GM12878 (cell line): ENCODE measurements around the gene SLC34A3. TPM values are rescaled to one million over a fixed set of nuclear protein-coding genes. Genes with fewer than 3 reads are reported as not detected.

ENCODE experiments used
- ATAC-seq: fragments of 200-7000 bp; cut with Tn5 transposase; 3 replicates; pipeline ENCODE4 v1.9.1; 2020; ENCODE audit warnings: mild to moderate bottlenecking, moderate library complexity
- BruUV-seq: library from RNA; stranded (reverse); fragments of 400-500 nt; replicated peaks from 2 replicates; lab custom pipeline; 2021; lab: Mats Ljungman, UMichigan
- CTCF ChIA-PET: fragments of 300-600 bp; sonication (Branson Sonifier 250); formaldehyde crosslinking; extraction: SDS; loops from one replicate; lab custom pipeline; 2021; ENCODE audit warnings: inconsistent platforms; lab: Yijun Ruan, JAX
- POLR2A ChIA-PET: fragments of 350-600 bp; formaldehyde crosslinking; extraction: SDS; loops from one replicate; lab custom pipeline; 2021; ENCODE audit warnings: inconsistent platforms; lab: Charles Lee
- RAD21 ChIA-PET: fragments of 300-600 bp; sonication (Branson Sonifier 250); formaldehyde crosslinking; loops from one replicate; lab custom pipeline; 2023; ENCODE audit warnings: antibody characterized with exemption; ENCODE audit not compliant: unreplicated experiment; lab: Charles Lee
- SMC1A ChIA-PET: fragments of 300-600 bp; sonication (Branson Sonifier 250); formaldehyde crosslinking; loops from one replicate; lab custom pipeline; 2023; ENCODE audit not compliant: unreplicated experiment, uncharacterized antibody; lab: Charles Lee
- DNase-seq: peaks from one replicate; pipeline ENCODE4 v3.0.0-alpha.2; 2011; ENCODE audit warnings: low read depth, low spot score
- FAIRE-seq: peaks from 3 replicates; lab custom pipeline; 2011; peaks lifted over from hg19 to GRCh38; lab: Jason Lieb, UNC
- H2AFZ ChIP-seq: 2 replicates; pipeline ENCODE4 v1.6.0; 2011; ENCODE audit warnings: low read depth, low read length, control low read depth; ENCODE audit not compliant: control insufficient read depth
- H3K27ac ChIP-seq: 2 replicates; pipeline ENCODE4 v1.5.1; 2011; ENCODE audit warnings: control low read depth; ENCODE audit not compliant: control insufficient read depth, insufficient read depth
- H3K27me3 ChIP-seq, 2 experiments: replicated peaks in 1 of 2; 2 replicates each; pipeline versions ENCODE4 v1.6.0 to v1.6.1; 2011; ENCODE audit warnings: low read length in 1 of 2; ENCODE audit not compliant: control insufficient read depth in 2 of 2, insufficient read depth in 2 of 2
- H3K36me3 ChIP-seq, 2 experiments: 2 replicates each; pipeline ENCODE4 v1.5.1; 2011; ENCODE audit warnings: low read length in 1 of 2; ENCODE audit not compliant: control insufficient read depth in 2 of 2, insufficient read depth in 2 of 2
- H3K4me1 ChIP-seq: 2 replicates; pipeline ENCODE4 v1.6.1; 2011; ENCODE audit warnings: mild to moderate bottlenecking, low read length, moderate library complexity, mixed read lengths; ENCODE audit not compliant: control insufficient read depth, insufficient read depth
- H3K4me2 ChIP-seq: 2 replicates; pipeline ENCODE4 v1.6.0; 2011; ENCODE audit warnings: control low read depth; ENCODE audit not compliant: control insufficient read depth, insufficient read depth
- H3K4me3 ChIP-seq: fragments of 200-600 bp; sonication (generic); 2 replicates; pipeline ENCODE4 v1.5.1; 2016
- H3K79me2 ChIP-seq: 2 replicates; pipeline ENCODE4 v1.6.0; 2011; ENCODE audit warnings: low read length; ENCODE audit not compliant: control insufficient read depth, insufficient read depth
- H3K9ac ChIP-seq: 2 replicates; pipeline ENCODE4 v1.8.0; 2011; ENCODE audit warnings: low read length, control low read depth, mixed read lengths; ENCODE audit not compliant: control insufficient read depth, insufficient read depth
- H3K9me3 ChIP-seq: replicated peaks from 3 replicates; pipeline ENCODE4 v1.5.1; 2011; ENCODE audit warnings: mild to moderate bottlenecking, low read length; ENCODE audit not compliant: control insufficient read depth, insufficient read depth
- H4K20me1 ChIP-seq: 2 replicates; pipeline ENCODE4 v1.6.0; 2011; ENCODE audit not compliant: control insufficient read depth, insufficient read depth
- ATF3 ChIP-seq: IDR thresholded peaks from 2 replicates; pipeline ENCODE4 v1.6.1; 2011; ENCODE audit warnings: low read depth, mild to moderate bottlenecking, low read length, moderate library complexity, borderline replicate concordance; ENCODE audit errors: extremely low read depth
- HCFC1 ChIP-seq: fragments of 150-350 bp; IDR thresholded peaks from 2 replicates; pipeline ENCODE4 v1.6.1; 2014; ENCODE audit warnings: low read length
- JUNB ChIP-seq: IDR thresholded peaks from 2 replicates; pipeline ENCODE4 v1.6.1; 2016; ENCODE audit warnings: antibody characterized with exemption, mild to moderate bottlenecking
- PRDM15 ChIP-seq: fragments of 450-650 bp; formaldehyde crosslinking; IDR thresholded peaks from 2 replicates; pipeline ENCODE4 v1.4.0; 2020; ENCODE audit warnings: mild to moderate bottlenecking, moderate library complexity
- RBBP5 ChIP-seq: fragments of 200-600 bp; sonication (generic); conservative IDR thresholded peaks from 2 replicates; pipeline ENCODE4 v1.6.1; 2016
- RCOR1 ChIP-seq: conservative IDR thresholded peaks from 2 replicates; pipeline ENCODE4 v1.6.1; 2012; ENCODE audit warnings: low read depth, low read length, improper control_type of control experiment
- USF2 ChIP-seq: IDR thresholded peaks from 2 replicates; pipeline ENCODE4 v1.6.1; 2011; ENCODE audit warnings: low read depth, low read length, improper control_type of control experiment, borderline replicate concordance
- WGBS: methylation state at CpG from one replicate; pipeline ENCODE4 v1.1.6; 2016; ENCODE audit warnings: low lambda C conversion rate; ENCODE audit not compliant: insufficient replicate concordance, insufficient coverage; ENCODE audit errors: missing lambda C conversion rate; 5-methylcytosine and 5-hydroxymethylcytosine counted together
- in situ Hi-C: fragments of 300-500 bp; cut with MboI; formaldehyde crosslinking; loops from 9 replicates; pipeline ENCODE4 v1.14.3; 2018; ENCODE audit warnings: mixed read lengths
- intact Hi-C: fragments of 100-400 bp; cut with micrococcal nuclease; formaldehyde crosslinking; loops from one replicate; pipeline ENCODE4 v1.14.2; 2022; ENCODE audit not compliant: unreplicated experiment
- polyA plus RNA-seq, 11 experiments: library from polyadenylated mRNA; depleted of rRNA in 4 of 11; unstranded in 6 of 11; stranded (reverse) in 5 of 11; fragments of >200 nt; fragmentation: Nextera tagmentation in 4 of 11; fragmentation: Illumina TruSeq in 1 of 11; extraction: Ambion mirVana in 4 of 11; extraction: Trizol in 1 of 11; gene quantifications; 1 replicate in 1 of 11; 2 replicates in 10 of 11; pipeline versions ENCODE4 v1.2.1 to v1.2.3, GENCODE V29; 2011 to 2016; ENCODE audit warnings: inconsistent platforms in 2 of 11, missing spikeins in 2 of 11, low read depth in 1 of 11
- total RNA-seq, 4 experiments: library from RNA; depleted of rRNA in 3 of 4; stranded (reverse); fragments of >200 nt in 3 of 4; fragmentation: Illumina TruSeq in 1 of 4; extraction: Trizol in 1 of 4; gene quantifications; 2 replicates each; pipeline versions ENCODE4 v1.2.1 to v1.2.3, GENCODE V29; 2013 to 2021

Gene SLC34A3
- total and polyA plus RNA-seq, 10 of the 15 experiments (the other 5 are each of a cell fraction or from before 2014, with no cell fraction given), result not detected

- Histone ChIP-seq H3K27me3 (no peaks in the 10 kb centered on the region), H3K27ac (no peak overlapping the region), H3K9ac (no peak overlapping the region), H3K36me3 (peaks cover 8 to 14% of the 10 kb centered on the region in 2 experiments), H3K9me3 (no peaks in the 10 kb centered on the region), H4K20me1 (peaks cover 4% of the 10 kb centered on the region; the same call in 1 of the 2 replicates), H3K4me3 (no peak overlapping the region), H3K79me2 (peaks cover 24% of the 10 kb centered on the region), H3K4me2 (no peak overlapping the region), H2AFZ (no peak overlapping the region), H3K4me1 (peaks cover 19% of the 10 kb centered on the region)
- FAIRE-seq (no peak), DNase-seq (no peak), ATAC-seq (no peak)
- TF ChIP-seq RBBP5, result no peak
- no peak for TF ChIP-seq USF2
- no peak for TF ChIP-seq ATF3
- TF ChIP-seq JUNB, result no peak
- TF ChIP-seq PRDM15, result no peak
- TF ChIP-seq HCFC1, result no peak
- TF ChIP-seq RCOR1, result no peak
- no TSS peak for BruUV-seq
- ChIA-PET SMC1A (no interaction called here), CTCF (no interaction called here), POLR2A (no interaction called here), RAD21 (no interaction called here)
- intact Hi-C loops, result no loop called here
- WGBS, result 56% methylated on average over 25 of the region's 25 CpGs
- in situ Hi-C loops, result no loop called here
Observed at GRCh38 chr9:137245450-137246421, 15.0 kb downstream of the SLC34A3 start.
